Right cardiac atrium (tissue), 5 donors: Measurements from ENCODE around the gene RCAN3. TPM values are rescaled to one million over a fixed set of nuclear protein-coding genes. Genes with fewer than 3 reads are reported as not detected.
"Not testable (repeated sequence)": the region's sequence is repeated elsewhere in the genome, so short reads cannot be mapped to it uniquely, and the experiment has no call there.

Experiments used
- ATAC-seq, 2 donors: fragments of 200-7000 bp; cut with Tn5 transposase; one replicate each; pipeline versions ENCODE4 v1.8.0 to v1.9.1; 2020; ENCODE audit warnings: moderate library complexity in 2 of 2, mild to moderate bottlenecking in 1 of 2
- DNase-seq, 3 donors: peaks; one replicate each; pipeline ENCODE4 v3.0.0-alpha.2; 2020
- H3K27ac ChIP-seq: one replicate; pipeline ENCODE4 v1.5.1; 2013; ENCODE audit warnings: mild to moderate bottlenecking, low read length, control low read depth, moderate library complexity
- H3K27me3 ChIP-seq: one replicate; pipeline ENCODE4 v1.6.1; 2013; ENCODE audit not compliant: control insufficient read depth, insufficient read depth
- H3K4me1 ChIP-seq: one replicate; pipeline ENCODE4 v1.6.1; 2013; ENCODE audit warnings: low read length; ENCODE audit not compliant: control insufficient read depth, insufficient read depth
- H3K4me3 ChIP-seq: one replicate; pipeline ENCODE4 v1.5.1; 2013; ENCODE audit warnings: low read length, control low read depth
- H3K9me3 ChIP-seq: one replicate; pipeline ENCODE4 v1.6.1; 2013; ENCODE audit warnings: low read length; ENCODE audit not compliant: control insufficient read depth
- WGBS: extraction: QIAGEN DNeasy Blood & Tissue Kit; methylation state at CpG from one replicate; pipeline ENCODE4 v1.1.7; 2013; 5-methylcytosine and 5-hydroxymethylcytosine counted together
- intact Hi-C, 4 donors: fragments of 100-400 bp; cut with DNase I; formaldehyde crosslinking; loops; one replicate each; pipeline versions ENCODE4 v1.11.0 to v1.14.0; 2022 to 2023
- polyA plus RNA-seq: library from polyadenylated mRNA; stranded (reverse); fragments of 200-250 nt; gene quantifications from one replicate; pipeline ENCODE4 v1.2.3, GENCODE V29; 2013
- total RNA-seq, 4 donors: library from RNA; stranded (reverse); fragmentation: NEBNext Ultra II Directional; extraction: Animal tissue kit (Norgen Biotek cat#: 25700); gene quantifications; one replicate each; pipeline ENCODE4 v1.2.1, GENCODE V29; 2021
- donor health status: healthy with polysubstance abuse.
- donor health status: DM: no; HTN: yes; CAD: no.
- donor health status: DM: no; HTN: no; CAD: no.
- donor health status: DM: no; HTN: yes; CAD: no; lungs with severe emphysema.
- donor health status: DM: yes; HTN: yes; CAD: no.

Gene RCAN3
- total and polyA plus RNA-seq, 5 donors, result 2.1 to 6.6 (median 6.0) TPM

- DNase-seq (no peak), ATAC-seq (no peak)
- 47% methylated on average over 7 of the region's 7 CpGs for WGBS
- H3K4me3 ChIP-seq, result no peak overlapping the region
- H3K27me3 ChIP-seq, result no peaks in the 10 kb centered on the region
- intact Hi-C loops, result no loop called here
- H3K27ac ChIP-seq, result no peak overlapping the region
- H3K9me3 ChIP-seq, result no peaks in the 10 kb centered on the region
- H3K4me1 ChIP-seq, result no peaks in the 10 kb centered on the region
These were observed 33.8 kb downstream of the RCAN3 start for GRCh38 chr1:24536391-24536840.

- ATAC-seq (no peak), DNase-seq (no peak)
- Histone ChIP-seq H3K27me3 (no peaks in the 10 kb centered on the region), H3K9me3 (no peaks in the 10 kb centered on the region), H3K4me3 (no peak overlapping the region), H3K4me1 (no peaks in the 10 kb centered on the region), H3K27ac (no peak overlapping the region)
- 85% methylated on average over 15 of the region's 15 CpGs for WGBS
- intact Hi-C loops, result loop anchor here in 2 of 4 donors (10.0 kb wide), 1 partner anchor 95 kb away; no protein-coding TSS in a partner anchor
These were observed 37.6 kb downstream of the RCAN3 start for GRCh38 chr1:24540051-24540905.

- Histone ChIP-seq H3K9me3 (no peaks in the 10 kb centered on the region), H3K4me1 (no peaks in the 10 kb centered on the region), H3K4me3 (no peak overlapping the region), H3K27ac (no peak overlapping the region), H3K27me3 (no peaks in the 10 kb centered on the region)
- ATAC-seq, result no peak
- intact Hi-C loops, result loop anchor here in 2 of 4 donors (10.0 kb wide), 1 partner anchor 94 kb away; no protein-coding TSS in a partner anchor
- DNase-seq, result no peak
- 71% methylated on average over 7 of the region's 7 CpGs for WGBS
These were observed 38.5 kb downstream of the RCAN3 start for GRCh38 chr1:24540906-24541710.

GRCh38 chr1:24541711-24542346, 39.2 kb downstream of the RCAN3 start:
- 65% methylated on average over 8 of the region's 8 CpGs for WGBS

GRCh38 chr1:24544239-24544638, 41.6 kb downstream of the RCAN3 start:
- no peaks in the 10 kb centered on the region for H3K27me3 ChIP-seq
- no peak for DNase-seq
- H3K4me1 ChIP-seq, result no peaks in the 10 kb centered on the region
- ATAC-seq, result no peak
- H3K9me3 ChIP-seq, result no peaks in the 10 kb centered on the region
- H3K27ac ChIP-seq, result no peak overlapping the region
- no peak overlapping the region for H3K4me3 ChIP-seq
- intact Hi-C loops, result loop anchor here in 2 of 4 donors (10.0 kb wide), 1 partner anchor 91 kb away; no protein-coding TSS in a partner anchor

More at GRCh38 chr1:24541711-24542346, 39.2 kb downstream of the RCAN3 start:
- Histone ChIP-seq H3K27me3 (no peaks in the 10 kb centered on the region), H3K27ac (no peak overlapping the region), H3K4me1 (no peaks in the 10 kb centered on the region), H3K9me3 (no peaks in the 10 kb centered on the region), H3K4me3 (no peak overlapping the region)
- DNase-seq, result peak in 1 of 3 donors; percentile 60
- intact Hi-C loops, result loop anchor here in 2 of 4 donors (10.0 kb wide), 1 partner anchor 93 kb away; no protein-coding TSS in a partner anchor
- ATAC-seq, result no peak

GRCh38 chr1:24545662-24546061, 43.0 kb downstream of the RCAN3 start:
- intact Hi-C loops, result loop anchor here in 2 of 4 donors (10.0 kb wide), 1 partner anchor 89 kb away; no protein-coding TSS in a partner anchor
- no peaks in the 10 kb centered on the region for H3K27me3 ChIP-seq
- H3K4me1 ChIP-seq, result no peaks in the 10 kb centered on the region
- DNase-seq (no peak), ATAC-seq (no peak)
- WGBS, result 52% methylated on average over 1 of the region's 1 CpG
- no peak overlapping the region for H3K27ac ChIP-seq
- H3K9me3 ChIP-seq, result no peaks in the 10 kb centered on the region
- no peak overlapping the region for H3K4me3 ChIP-seq

GRCh38 chr1:24547195-24547594, 44.6 kb downstream of the RCAN3 start:
- H3K9me3 ChIP-seq, result no peaks in the 10 kb centered on the region
- H3K27ac ChIP-seq, result no peak overlapping the region
- DNase-seq, result no peak
- no peaks in the 10 kb centered on the region for H3K4me1 ChIP-seq
- WGBS, result 68% methylated on average over 5 of the region's 5 CpGs
- no peaks in the 10 kb centered on the region for H3K27me3 ChIP-seq
- ATAC-seq, result no peak
- intact Hi-C loops, result loop anchor here in 2 of 4 donors (10.0 kb wide), 1 partner anchor 88 kb away; no protein-coding TSS in a partner anchor
- H3K4me3 ChIP-seq, result no peak overlapping the region

- no peak for DNase-seq
- no peak for ATAC-seq
- Histone ChIP-seq H3K9me3 (no peaks in the 10 kb centered on the region), H3K27me3 (no peaks in the 10 kb centered on the region), H3K4me1 (no peaks in the 10 kb centered on the region), H3K4me3 (no peak overlapping the region), H3K27ac (no peak overlapping the region)
- intact Hi-C loops, result loop anchor here in 2 of 4 donors (10.0 kb wide), 1 partner anchor 87 kb away; no protein-coding TSS in a partner anchor
- 78% methylated on average over 3 of the region's 3 CpGs for WGBS
These were observed 45.4 kb downstream of the RCAN3 start for GRCh38 chr1:24548070-24548469.

- H3K4me1 ChIP-seq, H3K4me3 ChIP-seq, DNase-seq, H3K27ac ChIP-seq, ATAC-seq, H3K27me3 ChIP-seq, H3K9me3 ChIP-seq: not testable (repeated sequence)
- intact Hi-C loops, result loop anchor here in 2 of 4 donors (10.0 kb wide), 1 partner anchor 86 kb away; no protein-coding TSS in a partner anchor
- 71% methylated on average over 5 of the region's 5 CpGs for WGBS
These were observed 46.6 kb downstream of the RCAN3 start for GRCh38 chr1:24549210-24549609.

GRCh38 chr1:24551290-24551959, 48.8 kb downstream of the RCAN3 start:
- whole genome bisulfite sequencing, result 76% methylated on average over 13 of the region's 13 CpGs
- H3K4me1 ChIP-seq, result no peaks in the 10 kb centered on the region

More at GRCh38 chr1:24551290-24551959, 48.8 kb downstream of the RCAN3 start:
- no peak overlapping the region for H3K4me3 ChIP-seq
- DNase-seq (no peak), ATAC-seq (no peak)
- H3K27me3 ChIP-seq, result no peaks in the 10 kb centered on the region
- no peak overlapping the region for H3K27ac ChIP-seq
- no peaks in the 10 kb centered on the region for H3K9me3 ChIP-seq
- intact Hi-C loops, result loop anchor here in 1 of 4 donors (10.0 kb wide), 1 partner anchor 83 kb away; no protein-coding TSS in a partner anchor
